Nephron progenitor cell (in vitro differentiated cells): Measurements from ENCODE around the gene TYSND1.

Source experiments
- DNase-seq: peaks from one replicate; pipeline ENCODE4 v3.0.0; 2021
- H3K27ac Mint-ChIP-seq: 2 replicates; pipeline ENCODE4 v1.8.0; 2021; ENCODE audit warnings: mild to moderate bottlenecking, moderate library complexity, mixed read lengths
- H3K27me3 Mint-ChIP-seq: 2 replicates; pipeline ENCODE4 v1.8.0; 2021; ENCODE audit warnings: mild to moderate bottlenecking, low read depth, mixed read lengths; ENCODE audit not compliant: poor library complexity
- H3K36me3 Mint-ChIP-seq: 2 replicates; pipeline ENCODE4 v1.8.0; 2021; ENCODE audit warnings: low read depth, mixed read lengths
- H3K4me1 Mint-ChIP-seq: 2 replicates; pipeline ENCODE4 v1.8.0; 2021; ENCODE audit warnings: mixed read lengths
- H3K4me3 Mint-ChIP-seq: 2 replicates; pipeline ENCODE4 v1.8.0; 2021; ENCODE audit warnings: mild to moderate bottlenecking, moderate library complexity, mixed read lengths
- H3K9me3 Mint-ChIP-seq: 2 replicates; pipeline ENCODE4 v1.8.0; 2021; ENCODE audit warnings: mild to moderate bottlenecking, moderate library complexity, mixed read lengths
- CTCF ChIP-seq: fragments of 200-600 bp; sonication (generic); IDR thresholded peaks from 2 replicates; pipeline ENCODE4 v1.5.0; 2021; ENCODE audit warnings: antibody characterized with exemption

The TYSND1 gene

GRCh38 chr10:70135684-70136083 lies 10.8 kb downstream of the TYSND1 start:
- H3K4me1 Mint-ChIP-seq = peaks cover 26% of the 10 kb centered on the region
- TF ChIP-seq CTCF = no peak
- peaks cover 55% of the 10 kb centered on the region for H3K27me3 Mint-ChIP-seq
- no peak overlapping the region for H3K4me3 Mint-ChIP-seq
- no peak for DNase-seq
- peaks cover 34% of the 10 kb centered on the region for H3K36me3 Mint-ChIP-seq
- no peaks in the 10 kb centered on the region for H3K9me3 Mint-ChIP-seq
- H3K27ac Mint-ChIP-seq = no peak overlapping the region

- peaks cover 62% of the 10 kb centered on the region for H3K27me3 Mint-ChIP-seq
Observed at GRCh38 chr10:70135046-70135445, 11.5 kb downstream of the TYSND1 start.

GRCh38 chr10:70132098-70133029 lies 14.1 kb downstream of the TYSND1 start, which contains the start of gene AIFM2:
Gene AIFM2, minus strand, starts transcription at chr10:70132825. Its CDS starts 8,741 bp downstream, at chr10:70124084.
- Mint-ChIP-seq H3K4me3 (peak within 1 kb of the TSS; percentile 83), H3K4me1 (peaks cover 13% of the 10 kb centered on the region), H3K27me3 (peaks cover 62% of the 10 kb centered on the region), H3K36me3 (peaks cover 23% of the 10 kb centered on the region), H3K9me3 (no peaks in the 10 kb centered on the region), H3K27ac (no peak within 1 kb of the TSS)
- peak; percentile 76 for DNase-seq
- no peak for TF ChIP-seq CTCF

More at GRCh38 chr10:70135046-70135445, 11.5 kb downstream of the TYSND1 start:
- Mint-ChIP-seq H3K36me3 (peaks cover 29% of the 10 kb centered on the region), H3K4me3 (no peak overlapping the region), H3K9me3 (no peaks in the 10 kb centered on the region), H3K4me1 (peaks cover 22% of the 10 kb centered on the region), H3K27ac (no peak overlapping the region)
- DNase-seq = no peak
- no peak for TF ChIP-seq CTCF

- no peak overlapping the region for H3K27ac Mint-ChIP-seq
- H3K27me3 Mint-ChIP-seq = peaks cover 57% of the 10 kb centered on the region
- no peak for TF ChIP-seq CTCF
- peaks cover 14% of the 10 kb centered on the region for H3K36me3 Mint-ChIP-seq
- peak overlapping the region; percentile 83 for H3K4me3 Mint-ChIP-seq
- H3K4me1 Mint-ChIP-seq = peaks cover 13% of the 10 kb centered on the region
- H3K9me3 Mint-ChIP-seq = no peaks in the 10 kb centered on the region
- no peak for DNase-seq
Observed at GRCh38 chr10:70131560-70131937, 15.0 kb downstream of the TYSND1 start.

GRCh38 chr10:70130878-70131559 lies 15.5 kb downstream of the TYSND1 start:
- no peak for DNase-seq
- Mint-ChIP-seq H3K4me3 (no peak overlapping the region), H3K27me3 (peaks cover 57% of the 10 kb centered on the region), H3K4me1 (peaks cover 13% of the 10 kb centered on the region), H3K27ac (no peak overlapping the region), H3K9me3 (no peaks in the 10 kb centered on the region), H3K36me3 (peaks cover 12% of the 10 kb centered on the region)
- TF ChIP-seq CTCF = no peak
